ENCODE data around the gene PDXK.

The PDXK gene

DNA sequence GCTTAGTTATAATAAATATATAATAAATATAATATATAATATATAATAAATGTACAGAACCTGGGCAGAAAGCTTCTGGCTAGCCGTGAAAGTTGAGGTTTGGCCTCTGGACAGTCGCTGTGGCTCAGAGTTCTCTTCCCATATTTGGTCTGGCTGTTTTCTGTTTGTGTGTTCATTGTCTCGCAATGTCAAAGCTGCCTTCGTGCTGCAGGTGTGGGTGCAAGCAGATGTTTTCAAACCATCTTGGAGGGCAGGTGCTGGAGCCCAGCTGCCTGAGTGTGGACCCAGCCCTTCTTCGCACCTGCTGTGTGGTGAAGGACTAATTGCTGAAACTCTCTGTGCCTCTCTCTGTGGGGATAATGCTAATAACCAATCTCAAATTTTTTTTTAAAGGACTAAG, 60.7 kb downstream of the PDXK start:
- no peak for DNase-seq (ENCODE audit: low spot score)

DNA sequence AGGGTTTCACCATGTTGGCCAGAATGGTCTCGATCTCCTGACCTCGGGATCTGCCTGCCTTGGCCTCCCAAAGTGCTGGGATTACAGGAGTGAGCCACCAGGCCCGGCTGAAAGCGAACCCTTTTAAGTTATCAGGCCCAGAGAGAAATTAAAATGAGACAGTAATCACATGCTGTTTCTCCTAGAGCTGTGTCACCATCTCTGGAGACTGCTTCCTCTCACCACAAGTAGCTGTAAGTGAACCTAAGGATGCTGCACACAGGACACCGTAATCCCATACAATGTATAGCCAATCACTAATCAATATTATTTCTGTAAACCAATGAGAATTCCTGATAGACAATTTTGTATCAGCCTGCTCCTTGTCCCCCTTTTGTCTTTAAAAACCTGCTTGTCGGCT, 62.9 kb downstream of the PDXK start:
- DNase-seq (ENCODE audit: low spot score), result no peak

DNA sequence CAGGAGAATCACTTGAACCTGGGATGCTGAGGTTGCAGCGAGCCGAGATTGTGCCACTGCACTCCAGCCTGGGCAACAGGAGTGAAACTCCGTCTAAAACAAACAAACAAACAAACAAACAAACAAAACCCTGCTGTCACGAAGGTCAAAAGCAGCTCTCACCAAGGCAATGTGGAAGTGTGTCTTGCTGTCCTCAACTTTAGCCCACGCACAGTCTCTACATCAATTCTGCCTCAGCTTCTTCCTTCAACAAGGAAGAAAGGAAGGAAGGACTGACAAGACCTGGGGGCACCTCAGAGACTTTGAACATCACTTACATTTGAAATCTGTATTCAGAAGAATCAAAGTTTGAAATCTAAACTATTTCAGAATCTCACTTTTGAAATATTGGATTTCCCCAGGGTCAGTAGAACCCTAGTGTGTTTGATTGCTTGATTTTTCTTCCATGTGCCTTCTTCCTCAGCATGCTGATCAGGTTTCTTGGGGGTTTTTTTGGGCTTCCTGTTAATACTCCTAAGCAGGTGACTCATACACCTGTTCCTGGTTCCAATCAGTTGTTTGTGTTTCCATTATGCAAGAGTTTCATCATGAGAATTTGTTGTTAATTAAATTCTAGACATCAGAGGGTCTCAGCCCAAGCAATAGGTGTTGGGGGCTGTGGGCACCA, 63.6 kb downstream of the PDXK start:
- DNase-seq (ENCODE audit: low spot score), result no peak

DNA sequence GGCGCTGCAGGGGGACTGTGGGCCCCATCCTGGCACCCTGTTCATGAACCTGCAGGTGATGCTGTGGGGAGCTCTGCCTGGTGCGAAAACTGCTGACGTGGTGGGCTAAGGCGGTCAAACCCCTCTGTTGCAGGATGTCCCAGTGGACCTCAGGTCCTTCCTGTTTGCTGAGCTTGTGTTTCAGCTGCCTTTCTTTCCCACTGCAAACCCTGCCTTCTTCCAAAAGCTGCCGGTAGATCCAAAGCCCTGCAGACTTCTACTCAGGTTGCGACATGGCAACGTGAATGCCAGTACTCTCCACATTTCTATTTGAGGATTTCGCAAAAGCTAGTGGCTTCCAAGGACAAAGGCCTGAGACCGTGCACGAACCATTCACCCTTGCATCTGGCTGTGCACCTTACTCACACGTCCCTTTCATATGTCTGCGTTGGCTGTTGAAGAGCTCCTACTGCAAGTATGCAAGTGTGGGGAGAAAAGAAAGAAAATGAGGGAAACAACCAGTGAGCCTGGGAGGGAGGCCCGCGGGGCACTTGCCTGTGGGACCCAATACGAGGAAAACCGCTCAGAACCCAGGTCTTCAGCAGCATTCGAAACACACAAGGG, 64.3 kb downstream of the PDXK start:
- DNase-seq (ENCODE audit: low spot score), result no peak

DNA sequence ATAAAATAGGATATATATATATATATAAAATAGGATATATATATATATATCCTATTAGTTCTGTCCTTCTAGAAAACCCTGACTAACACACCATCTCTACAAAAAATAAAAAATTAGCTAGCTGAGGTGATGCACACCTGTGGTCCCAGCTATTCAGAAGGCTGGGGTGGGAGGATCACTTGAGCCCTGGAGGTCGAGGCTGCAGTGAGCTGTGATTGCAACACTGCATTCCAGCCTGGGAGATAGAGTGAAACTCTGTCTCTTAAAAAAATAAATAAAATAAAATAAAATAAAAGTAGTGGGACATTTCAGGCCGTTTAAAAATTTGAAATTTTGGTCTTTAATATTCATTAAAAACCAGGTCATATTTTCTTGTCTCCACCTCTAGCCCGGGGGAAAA, 66.2 kb downstream of the PDXK start:
- DNase-seq (ENCODE audit: low spot score), result no peak

DNA sequence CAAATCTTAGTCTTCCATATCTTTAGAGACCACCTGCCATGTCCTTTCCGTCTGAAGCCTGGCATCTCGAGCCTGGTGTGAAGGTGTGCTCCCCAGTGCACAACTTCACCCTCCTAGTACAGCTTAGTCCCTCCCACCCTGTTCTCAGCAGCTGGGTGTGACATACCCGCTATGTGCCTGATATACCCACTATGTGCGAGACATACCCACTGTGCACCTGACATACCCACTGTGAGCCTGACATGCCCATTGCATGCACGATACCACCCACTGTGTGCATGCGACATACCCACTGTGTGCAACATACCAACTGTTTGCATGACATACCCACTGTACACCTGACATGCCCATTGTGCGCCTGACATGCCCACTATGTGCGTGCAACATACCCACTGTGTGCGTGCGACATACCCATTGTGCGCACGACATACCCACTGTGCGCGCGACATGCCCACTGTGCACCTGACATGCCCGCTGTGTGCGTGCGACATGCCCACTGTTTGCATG, 67.4 kb downstream of the PDXK start:
- no peak for DNase-seq (ENCODE audit: low spot score)

DNA sequence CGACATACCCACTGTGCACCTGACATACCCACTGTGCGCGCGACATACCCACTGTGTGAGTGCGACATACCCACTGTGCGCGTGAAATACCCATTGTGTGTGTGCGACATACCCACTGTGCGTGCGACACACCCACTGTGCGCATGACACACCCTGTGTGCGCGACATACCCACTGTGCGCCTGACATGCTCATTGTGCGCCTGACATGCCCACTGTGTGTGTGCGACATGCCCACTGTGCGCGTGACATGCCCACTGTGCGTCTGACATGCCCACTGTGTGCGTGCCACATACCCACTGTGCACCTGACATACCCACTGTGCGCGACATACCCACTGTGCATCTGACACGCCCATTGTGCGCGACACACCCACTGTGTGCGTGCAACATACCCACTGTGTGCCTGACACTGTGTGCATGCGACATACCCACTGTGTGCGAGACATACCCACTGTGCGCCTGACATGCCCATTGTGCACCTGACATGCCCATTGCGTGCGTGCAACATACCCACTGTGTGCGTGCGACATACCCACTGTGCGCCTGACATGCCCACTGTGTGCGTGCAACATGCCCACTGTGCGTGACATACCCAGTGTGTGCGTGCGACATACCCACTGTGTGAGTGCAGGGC, 68.0 kb downstream of the PDXK start:
- no peak for DNase-seq (ENCODE audit: low spot score)

DNA sequence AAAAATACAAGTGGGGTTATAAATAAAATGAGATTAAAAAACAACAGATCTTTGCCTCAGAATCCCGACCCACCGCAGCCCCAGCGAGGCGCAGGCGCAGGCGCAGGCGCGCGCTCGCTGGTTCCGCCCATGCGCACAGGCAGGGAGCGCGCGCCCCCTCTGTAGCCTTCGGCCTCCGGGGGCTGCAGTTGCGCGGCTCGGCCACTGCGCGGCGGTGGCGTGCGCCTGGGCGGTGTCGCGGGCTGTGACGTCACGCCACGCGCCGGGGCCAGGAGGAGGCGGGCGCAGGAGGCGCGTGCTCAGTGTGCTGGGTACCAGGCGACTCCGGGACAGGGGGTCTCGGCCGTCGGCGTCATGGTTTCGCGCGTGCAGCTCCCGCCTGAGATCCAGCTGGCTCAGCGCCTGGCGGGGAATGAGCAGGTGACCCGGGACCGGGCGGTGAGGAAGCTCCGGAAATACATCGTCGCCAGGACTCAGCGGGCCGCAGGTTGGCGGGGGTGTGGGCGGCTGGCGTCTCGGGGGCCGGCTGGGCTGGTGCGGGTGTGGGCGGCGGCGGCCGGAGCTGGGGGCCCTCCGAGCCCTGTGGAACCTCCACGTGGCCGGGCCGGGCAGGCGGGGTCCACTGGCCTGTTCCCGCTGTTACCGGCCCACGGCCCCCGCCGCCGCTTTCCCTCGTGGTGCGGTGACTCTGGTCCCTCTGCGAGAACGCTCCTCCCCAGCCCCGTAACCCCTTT, 70.5 kb downstream of the PDXK start, which contains the start of gene RRP1:
TSS of gene RRP1 (plus strand) at position 302 of the 734 bp plus-strand sequence. CDS start at position 355, 53 bp downstream.
- DNase-seq (ENCODE audit: low spot score), result peak; percentile 98

DNA sequence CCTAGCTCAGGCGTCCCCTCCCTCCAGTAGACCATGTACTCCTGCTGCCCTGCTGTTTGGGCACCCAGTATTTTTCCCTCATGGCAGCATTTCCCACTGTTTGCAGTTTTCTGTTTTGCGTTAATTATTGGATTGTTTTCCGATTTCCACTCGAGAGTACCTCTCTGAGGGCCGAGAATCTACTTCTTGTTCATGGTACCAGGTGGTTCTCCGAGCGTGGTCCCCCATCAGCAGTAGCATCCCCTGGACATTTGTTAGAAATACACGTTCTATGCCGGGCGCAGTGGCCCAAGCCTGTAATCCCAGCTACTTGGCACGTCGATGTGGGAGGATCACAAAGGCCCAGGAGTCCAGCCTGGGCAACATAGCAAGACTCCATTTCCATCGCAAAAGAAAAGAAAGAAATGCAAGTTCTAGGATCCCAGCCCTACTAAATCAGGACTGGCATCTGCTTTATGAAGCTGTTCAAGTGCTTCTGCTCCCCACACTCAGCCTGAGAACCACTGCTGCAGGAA, 71.1 kb downstream of the PDXK start:
- no peak for DNase-seq (ENCODE audit: low spot score)

DNA sequence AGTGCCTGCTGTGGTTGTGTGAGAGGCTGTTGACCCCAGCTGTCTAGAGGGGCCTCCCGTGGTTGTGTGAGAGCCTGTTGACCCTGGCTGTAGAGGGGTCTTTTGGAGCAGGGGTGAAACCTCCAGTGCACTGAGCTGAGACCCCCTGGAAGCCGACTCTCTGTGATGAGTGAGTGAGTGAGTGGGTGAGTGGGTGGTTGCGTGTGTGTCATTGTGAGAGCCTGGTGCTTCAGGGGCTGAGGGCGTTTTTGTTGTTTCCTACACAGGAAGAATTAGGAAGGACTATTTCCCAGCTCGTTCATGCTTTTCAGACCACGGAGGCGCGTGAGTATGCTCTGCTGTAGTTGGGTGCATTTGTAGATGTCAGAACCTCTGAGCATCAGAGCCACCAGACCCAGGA, 73.5 kb downstream of the PDXK start:
- no peak for DNase-seq (ENCODE audit: low spot score)

DNA sequence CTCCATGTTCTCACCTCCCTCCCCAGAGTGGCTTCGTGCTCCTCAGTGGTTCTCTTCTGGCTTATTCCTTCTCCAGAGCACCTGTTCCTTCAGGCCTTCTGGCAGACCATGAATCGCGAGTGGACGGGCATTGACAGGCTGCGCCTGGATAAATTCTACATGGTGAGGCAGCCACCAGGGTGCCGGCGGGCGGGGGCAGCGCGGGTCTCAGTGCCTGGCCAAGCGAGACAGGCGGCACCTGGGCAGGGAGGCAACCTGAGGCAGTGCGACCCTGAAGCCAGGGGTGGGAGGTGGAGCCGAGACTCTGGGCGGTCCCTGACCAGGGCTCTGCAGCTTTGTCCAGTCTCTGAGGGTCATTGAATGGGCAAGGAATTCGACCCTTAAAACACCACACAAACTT, 74.3 kb downstream of the PDXK start:
- DNase-seq (ENCODE audit: low spot score), result no peak

DNA sequence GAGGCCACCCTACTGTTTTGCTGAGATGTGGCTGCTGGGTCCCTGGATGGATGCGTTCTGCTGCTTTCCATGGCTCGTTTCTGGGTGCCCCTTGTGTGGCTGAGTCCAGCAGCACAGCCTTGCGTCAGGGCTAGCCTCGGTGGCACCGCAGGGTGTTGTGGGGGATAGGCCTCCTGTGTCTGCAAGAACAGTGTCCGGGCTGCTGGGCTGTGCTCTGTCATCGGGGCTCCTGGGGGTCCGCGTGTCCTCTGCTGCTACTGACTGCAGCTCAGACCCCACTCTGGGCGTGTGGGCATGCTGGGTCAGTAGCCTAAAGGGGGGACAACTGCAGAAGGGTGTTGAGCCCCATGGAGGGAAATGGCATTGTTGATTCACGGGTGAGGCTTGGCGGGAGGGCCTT, 75.4 kb downstream of the PDXK start:
- no peak for DNase-seq (ENCODE audit: low spot score)

DNA sequence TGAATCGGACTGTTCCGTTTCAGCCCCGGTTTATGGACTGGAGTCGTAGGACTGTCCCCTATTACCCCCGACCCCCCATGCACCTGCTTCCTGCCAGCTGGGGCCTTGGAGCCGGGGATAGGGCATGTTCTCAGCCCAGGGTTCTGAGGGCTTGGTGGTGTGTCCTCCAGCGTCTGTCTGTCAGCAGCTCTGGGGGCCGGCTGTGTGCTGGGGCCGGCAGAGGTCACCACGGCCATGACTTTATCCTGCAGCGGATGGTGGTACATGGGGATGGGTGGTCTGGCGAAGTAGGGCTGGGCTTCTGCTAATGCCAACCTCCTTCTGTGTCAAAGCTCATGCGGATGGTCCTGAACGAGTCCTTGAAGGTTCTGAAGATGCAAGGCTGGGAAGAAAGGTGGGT, 75.9 kb downstream of the PDXK start:
- DNase-seq (ENCODE audit: low spot score), result no peak

DNA sequence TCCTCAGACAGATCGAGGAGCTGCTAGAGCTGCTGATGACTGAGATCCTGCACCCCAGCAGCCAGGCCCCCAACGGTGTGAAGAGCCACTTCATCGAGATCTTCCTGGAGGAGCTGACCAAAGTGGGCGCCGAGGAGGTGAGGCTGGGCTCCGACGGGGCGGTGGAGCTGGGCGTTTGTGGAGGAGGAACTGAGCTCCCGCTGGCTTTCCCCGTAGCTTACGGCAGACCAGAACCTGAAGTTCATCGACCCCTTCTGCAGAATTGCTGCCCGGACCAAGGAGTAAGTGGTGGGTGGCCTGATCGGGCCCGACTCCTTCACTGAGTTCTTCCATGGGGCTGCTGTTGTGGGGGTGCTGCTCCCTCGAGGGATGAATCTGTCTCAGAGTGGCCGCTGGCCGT, 78.5 kb downstream of the PDXK start:
- DNase-seq (ENCODE audit: low spot score), result no peak

DNA sequence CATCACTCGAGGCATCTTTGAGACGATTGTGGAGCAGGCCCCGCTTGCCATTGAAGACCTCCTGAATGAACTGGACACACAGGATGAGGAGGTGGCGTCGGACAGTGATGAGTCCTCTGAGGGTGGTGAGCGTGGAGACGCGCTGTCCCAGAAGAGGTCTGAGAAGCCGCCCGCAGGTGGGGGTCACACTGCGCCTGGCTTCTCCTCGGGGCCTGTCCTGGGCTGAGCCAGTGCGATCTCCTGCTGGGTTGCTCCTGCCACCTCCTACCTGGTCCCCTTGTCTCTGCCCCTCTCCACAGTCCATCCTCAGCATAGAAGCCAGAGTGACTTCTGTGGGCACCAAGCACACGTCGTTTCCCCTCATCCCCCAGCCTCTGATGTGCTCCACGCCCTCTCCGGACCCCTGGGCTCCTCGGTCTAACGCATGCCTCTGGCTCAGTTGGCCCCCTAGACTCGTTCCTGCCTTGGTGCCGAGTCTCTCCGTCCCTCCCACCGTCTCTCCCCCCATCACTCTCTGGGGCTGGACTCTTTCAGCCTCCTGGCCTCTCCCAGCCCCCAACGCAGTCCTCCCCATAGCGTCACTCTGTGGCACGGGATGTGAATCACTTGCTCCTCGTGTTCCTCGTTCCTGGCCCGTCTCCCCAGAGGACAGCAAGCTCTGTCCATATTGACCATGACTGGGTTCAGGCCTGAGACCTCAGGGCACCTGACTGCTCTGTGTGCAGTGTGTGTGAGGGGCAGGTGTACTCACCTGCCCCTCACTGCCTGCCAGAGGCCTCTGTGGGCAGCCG, 79.2 kb downstream of the PDXK start:
- DNase-seq (ENCODE audit: low spot score), result no peak

DNA sequence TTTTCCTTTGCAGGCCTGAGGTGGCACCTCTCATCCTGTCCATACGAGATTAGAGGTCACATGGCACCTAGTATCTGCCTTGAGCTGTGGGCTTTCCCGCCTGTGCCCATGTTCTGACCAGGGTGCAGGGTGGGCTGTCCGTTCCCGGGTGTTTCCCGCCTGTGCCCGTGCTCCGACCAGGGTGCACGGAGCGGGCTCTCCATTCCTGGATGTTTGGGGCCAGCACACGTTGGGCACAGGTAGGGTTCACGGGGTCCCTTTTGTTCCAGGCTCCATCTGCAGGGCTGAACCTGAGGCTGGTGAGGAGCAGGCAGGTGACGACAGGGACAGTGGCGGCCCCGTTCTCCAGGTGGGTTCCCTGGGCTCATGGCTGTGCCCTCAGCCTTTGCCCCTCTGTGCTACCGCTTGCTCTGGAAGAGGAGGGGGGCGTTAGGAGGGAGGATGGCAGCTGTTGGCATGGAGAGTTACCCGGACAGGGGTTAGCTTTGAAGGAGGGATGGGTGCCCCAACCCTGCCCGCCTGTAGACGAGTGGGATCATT, 80.4 kb downstream of the PDXK start:
- no peak for DNase-seq (ENCODE audit: low spot score)

DNA sequence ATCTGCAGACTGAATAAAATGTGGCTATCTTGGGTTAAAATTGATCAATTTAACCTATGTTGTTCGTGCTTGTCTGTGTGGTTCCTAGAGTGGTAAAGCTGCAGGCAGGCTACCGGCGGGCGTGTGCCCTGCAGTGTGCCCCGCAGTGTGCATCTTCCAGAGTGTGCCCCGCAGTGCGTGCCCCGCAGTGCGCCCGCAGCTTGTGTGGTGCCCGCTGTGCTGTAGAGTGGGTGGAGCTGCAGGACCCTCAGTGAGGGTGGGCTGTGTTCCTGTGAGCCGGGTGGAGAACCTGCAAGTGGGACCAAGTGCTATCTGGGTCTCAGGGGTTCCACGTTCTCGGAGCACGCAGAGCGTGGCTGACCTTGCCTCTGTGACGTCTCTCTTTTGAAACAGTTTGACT, 81.2 kb downstream of the PDXK start:
- DNase-seq (ENCODE audit: low spot score), result no peak

DNA sequence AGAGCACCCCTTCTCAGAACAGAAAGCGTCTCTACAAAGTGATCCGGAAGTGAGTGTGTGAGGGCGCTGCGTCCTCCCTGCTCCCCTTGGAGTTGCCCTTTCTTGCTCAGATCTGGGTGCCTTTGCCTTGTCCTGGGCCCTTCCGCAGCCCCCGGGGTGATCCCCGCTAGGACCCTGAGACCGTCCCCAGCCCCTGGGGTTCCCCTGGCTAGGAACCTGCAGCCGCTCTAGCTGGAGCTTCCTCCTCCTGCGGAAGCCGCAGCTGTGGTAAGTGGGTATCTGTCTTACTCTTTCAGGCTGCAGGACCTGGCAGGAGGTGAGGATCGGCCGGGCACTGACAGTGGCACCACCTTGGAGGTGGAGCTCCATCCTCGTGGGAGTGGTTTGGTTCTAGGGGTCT, 81.6 kb downstream of the PDXK start:
- no peak for DNase-seq (ENCODE audit: low spot score)

DNA sequence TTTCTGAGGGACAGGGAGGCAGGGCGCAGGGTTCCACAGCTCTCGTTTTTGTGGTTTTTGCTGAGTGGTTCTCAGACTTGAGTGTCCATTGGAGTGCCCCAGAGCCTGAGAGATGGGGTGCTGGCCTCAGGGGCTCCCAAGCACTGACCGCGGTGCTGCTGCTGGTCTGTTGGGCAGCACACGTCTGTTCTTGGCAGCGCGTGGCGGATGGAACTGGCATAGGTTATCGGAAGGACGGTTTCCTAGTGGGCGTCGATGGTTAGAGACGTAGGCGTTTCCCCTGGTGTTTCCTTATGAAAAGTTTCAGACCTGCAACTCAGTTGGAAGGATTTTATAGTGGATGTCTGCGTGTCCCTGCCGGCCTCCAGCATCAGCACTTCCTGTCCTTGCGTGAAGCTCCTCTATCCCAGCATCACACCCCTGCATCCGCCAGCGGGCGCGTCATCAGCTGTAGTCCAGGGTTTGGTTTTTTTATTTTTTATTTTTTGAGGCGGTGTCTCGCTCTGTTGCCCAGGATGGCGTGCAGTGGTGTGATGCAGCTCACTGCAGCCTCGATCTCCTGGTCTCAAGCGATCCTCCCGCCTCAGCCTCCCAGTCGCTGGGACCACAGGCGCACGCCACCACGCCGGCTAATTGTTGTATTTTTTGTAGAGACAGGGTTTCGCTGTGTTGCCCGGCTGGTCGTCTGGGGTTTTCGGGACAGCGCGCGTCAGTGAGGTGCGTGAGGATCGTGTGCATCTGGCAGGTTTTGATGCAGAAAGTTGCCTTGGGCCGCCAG, 82.3 kb downstream of the PDXK start:
- DNase-seq (ENCODE audit: low spot score), result no peak

DNA sequence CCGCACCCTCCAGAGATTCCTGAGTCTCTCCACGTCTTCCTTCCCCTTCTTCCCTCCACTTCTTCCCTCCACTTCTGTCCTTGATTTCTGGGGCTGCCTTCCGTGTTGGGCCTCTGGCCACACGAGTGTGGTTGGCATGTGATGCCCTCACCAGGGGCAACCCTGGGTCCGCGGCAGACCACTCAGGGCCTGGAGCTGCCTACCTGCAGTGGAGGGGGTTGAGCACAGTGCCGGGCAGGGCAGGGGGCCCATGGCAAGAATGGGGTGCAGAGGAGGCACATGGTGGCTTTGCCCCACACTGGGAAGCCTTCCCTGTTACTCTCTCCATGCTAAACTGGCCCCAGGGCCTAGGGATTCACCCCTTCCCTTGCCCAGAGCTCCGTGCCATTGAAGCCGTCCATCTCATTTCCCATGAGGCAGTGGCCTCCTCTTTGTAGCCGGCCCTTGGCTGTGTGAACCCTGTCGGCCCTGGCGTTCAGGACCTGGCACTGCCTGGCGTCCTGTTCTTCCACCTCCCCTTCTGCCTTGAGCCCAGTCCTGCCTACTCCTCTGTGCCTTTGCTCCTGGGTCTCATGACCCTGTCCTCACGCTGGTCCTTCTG, 83.9 kb downstream of the PDXK start:
- no peak for DNase-seq (ENCODE audit: low spot score)

Data from left forelimb (tissue), 1 donor.